Measurements from ENCODE around the gene STARD7.

Gene STARD7

DNA sequence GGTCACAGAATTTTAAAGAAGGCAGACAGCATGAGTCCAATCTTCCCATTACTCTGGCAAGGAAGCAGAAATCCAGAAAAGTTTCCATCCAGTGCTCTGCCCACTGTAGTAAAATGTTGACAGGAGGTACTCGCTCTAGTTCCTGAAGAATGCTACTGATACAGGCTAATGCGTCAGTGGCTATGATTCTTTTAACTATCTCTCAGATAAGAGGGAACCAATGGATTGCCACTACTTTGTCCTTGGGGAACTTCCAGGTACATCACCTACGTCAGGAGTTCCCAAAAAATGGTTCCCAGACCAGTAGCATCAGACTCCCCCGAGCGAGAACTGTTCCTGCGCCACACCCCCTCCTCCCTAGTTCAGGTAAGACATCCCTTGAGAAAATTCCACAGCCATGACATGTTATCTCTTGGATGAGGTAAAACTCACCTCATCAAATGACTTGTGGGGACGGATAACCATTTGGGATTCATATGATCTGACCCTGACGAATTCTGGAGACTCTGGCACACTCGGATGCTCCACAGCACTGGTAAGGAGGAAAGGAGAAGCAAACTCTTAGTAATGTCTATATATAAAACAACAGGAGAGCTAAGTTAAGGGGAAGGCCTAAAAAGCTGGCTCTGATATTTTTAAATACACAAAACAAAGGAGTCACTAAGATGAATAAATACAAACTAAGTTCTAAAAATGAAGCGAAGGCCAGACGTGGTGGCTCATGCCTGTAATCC lies 16.5 kb downstream of the STARD7 start:
- Histone ChIP-seq H3K4me3 (ENCODE audit: low read length) (no peak overlapping the region), H3K9ac (ENCODE audit: low read length) (no peak overlapping the region), H3K4me1 (ENCODE audit: low read length) (no peaks in the 10 kb centered on the region), H3K27ac (ENCODE audit: low read length) (no peak overlapping the region), H3K79me2 (ENCODE audit: low read length) (peaks cover 66% of the 10 kb centered on the region), H3K27me3 (replicated peaks; ENCODE audit: insufficient read depth, low read length) (no peaks in the 10 kb centered on the region), H3K36me3 (replicated peaks; ENCODE audit: insufficient read depth, low read length) (peaks cover 26% of the 10 kb centered on the region), H3K9me2 (replicated peaks; ENCODE audit: insufficient read depth, low read length) (no peaks in the 10 kb centered on the region), H3K9me3 (replicated peaks; ENCODE audit: insufficient read depth, low read length) (no peaks in the 10 kb centered on the region), H2AFZ (ENCODE audit: low read length) (no peak overlapping the region), H4K20me1 (ENCODE audit: insufficient read depth, low read length) (no peaks in the 10 kb centered on the region), H3K4me2 (ENCODE audit: low read depth, low read length) (no peak overlapping the region), H3F3A (ENCODE audit: insufficient read depth, low read length) (no peaks in the 10 kb centered on the region)
- TF ChIP-seq, protein P1, sequence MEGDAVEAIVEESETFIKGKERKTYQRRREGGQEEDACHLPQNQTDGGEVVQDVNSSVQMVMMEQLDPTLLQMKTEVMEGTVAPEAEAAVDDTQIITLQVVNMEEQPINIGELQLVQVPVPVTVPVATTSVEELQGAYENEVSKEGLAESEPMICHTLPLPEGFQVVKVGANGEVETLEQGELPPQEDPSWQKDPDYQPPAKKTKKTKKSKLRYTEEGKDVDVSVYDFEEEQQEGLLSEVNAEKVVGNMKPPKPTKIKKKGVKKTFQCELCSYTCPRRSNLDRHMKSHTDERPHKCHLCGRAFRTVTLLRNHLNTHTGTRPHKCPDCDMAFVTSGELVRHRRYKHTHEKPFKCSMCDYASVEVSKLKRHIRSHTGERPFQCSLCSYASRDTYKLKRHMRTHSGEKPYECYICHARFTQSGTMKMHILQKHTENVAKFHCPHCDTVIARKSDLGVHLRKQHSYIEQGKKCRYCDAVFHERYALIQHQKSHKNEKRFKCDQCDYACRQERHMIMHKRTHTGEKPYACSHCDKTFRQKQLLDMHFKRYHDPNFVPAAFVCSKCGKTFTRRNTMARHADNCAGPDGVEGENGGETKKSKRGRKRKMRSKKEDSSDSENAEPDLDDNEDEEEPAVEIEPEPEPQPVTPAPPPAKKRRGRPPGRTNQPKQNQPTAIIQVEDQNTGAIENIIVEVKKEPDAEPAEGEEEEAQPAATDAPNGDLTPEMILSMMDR (IDR thresholded peaks at IDR 0.05; ENCODE audit: low read length): no peak
- no peak for TF ChIP-seq EZH2phosphoT487 (IDR thresholded peaks at IDR 0.05; ENCODE audit: low read length)
- TF ChIP-seq EZH2 (optimal IDR thresholded peaks at IDR 0.05; ENCODE audit: low read depth, low read length): no peak
- DNase-seq: no peak

DNA sequence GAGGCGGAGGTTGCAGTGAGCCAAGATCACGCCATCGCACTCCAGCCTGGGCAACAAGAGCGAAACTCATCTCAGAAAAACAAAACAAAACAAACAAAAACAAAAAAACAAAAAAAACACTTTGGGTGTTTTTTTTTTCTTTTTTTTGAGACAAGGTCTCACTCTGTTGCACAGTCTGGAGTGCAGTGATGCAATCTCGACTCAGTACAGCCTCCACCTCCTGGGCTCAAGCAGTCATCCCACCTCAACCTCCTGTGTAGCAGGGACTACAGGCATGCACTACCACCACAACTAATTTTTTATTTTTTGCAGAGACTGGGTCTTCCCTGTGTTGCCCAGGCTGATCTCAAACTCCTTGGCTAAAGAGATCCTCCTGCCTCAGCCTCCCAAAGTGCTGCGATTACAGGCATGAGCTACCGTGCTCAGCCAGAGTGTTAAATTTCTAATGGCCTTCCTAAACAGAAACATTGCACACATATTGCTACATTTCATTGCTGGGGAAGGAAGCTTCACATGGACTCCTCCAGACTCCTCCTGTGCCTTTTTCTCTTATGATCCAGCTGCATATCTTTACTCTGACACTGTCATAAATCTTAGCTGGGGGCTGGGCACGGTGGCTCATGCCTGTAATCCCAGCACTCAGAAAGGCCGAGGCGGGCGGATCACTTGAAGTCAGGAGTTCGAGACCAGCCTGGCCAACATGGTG lies 19.7 kb downstream of the STARD7 start:
- Histone ChIP-seq H3K36me3 (replicated peaks; ENCODE audit: insufficient read depth, low read length) (peaks cover 34% of the 10 kb centered on the region), H3K27me3 (replicated peaks; ENCODE audit: insufficient read depth, low read length) (no peaks in the 10 kb centered on the region)

DNA sequence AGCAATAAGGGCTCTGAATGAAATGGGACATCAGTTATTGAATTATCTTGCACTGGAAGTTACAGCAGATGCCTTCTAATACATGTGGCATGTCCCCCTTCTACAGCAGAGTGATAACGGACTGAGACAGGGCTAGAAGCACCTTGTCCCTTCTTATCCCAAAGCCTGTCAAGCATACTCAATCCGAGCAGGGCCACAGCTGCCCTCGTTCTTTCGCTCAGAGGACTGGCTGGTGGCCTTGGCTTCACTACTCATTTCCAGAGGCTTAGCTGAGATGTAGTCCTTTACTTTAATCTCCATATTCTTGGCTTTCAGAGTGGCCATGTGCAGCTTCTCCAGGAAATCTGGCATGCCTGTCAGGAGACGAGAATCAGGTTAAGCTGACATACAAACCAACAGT lies 22.1 kb downstream of the STARD7 start:
- Histone ChIP-seq H3K27me3 (replicated peaks; ENCODE audit: insufficient read depth, low read length) (no peaks in the 10 kb centered on the region), H3K79me2 (ENCODE audit: low read length) (peaks cover 13% of the 10 kb centered on the region), H3K4me3 (ENCODE audit: low read length) (no peak overlapping the region), H3F3A (ENCODE audit: insufficient read depth, low read length) (no peaks in the 10 kb centered on the region), H3K9ac (ENCODE audit: low read length) (no peak overlapping the region), H3K36me3 (replicated peaks; ENCODE audit: insufficient read depth, low read length) (peaks cover 20% of the 10 kb centered on the region), H4K20me1 (ENCODE audit: insufficient read depth, low read length) (no peaks in the 10 kb centered on the region), H3K9me2 (replicated peaks; ENCODE audit: insufficient read depth, low read length) (no peaks in the 10 kb centered on the region), H2AFZ (ENCODE audit: low read length) (no peak overlapping the region), H3K4me2 (ENCODE audit: low read depth, low read length) (no peak overlapping the region), H3K9me3 (replicated peaks; ENCODE audit: insufficient read depth, low read length) (no peaks in the 10 kb centered on the region), H3K4me1 (ENCODE audit: low read length) (no peaks in the 10 kb centered on the region), H3K27ac (ENCODE audit: low read length) (no peak overlapping the region)
- TF ChIP-seq EZH2phosphoT487 (IDR thresholded peaks at IDR 0.05; ENCODE audit: low read length) (no peak), EZH2 (optimal IDR thresholded peaks at IDR 0.05; ENCODE audit: low read depth, low read length) (no peak)
- TF ChIP-seq, protein P1 (IDR thresholded peaks at IDR 0.05; ENCODE audit: low read length): no peak
- DNase-seq: no peak

More for the DNA sequence above, 19.7 kb downstream of the STARD7 start:
- Histone ChIP-seq H4K20me1 (ENCODE audit: insufficient read depth, low read length) (no peaks in the 10 kb centered on the region), H3K79me2 (ENCODE audit: low read length) (peaks cover 38% of the 10 kb centered on the region), H3F3A (ENCODE audit: insufficient read depth, low read length) (no peaks in the 10 kb centered on the region), H3K9me2 (replicated peaks; ENCODE audit: insufficient read depth, low read length) (no peaks in the 10 kb centered on the region), H3K4me2 (ENCODE audit: low read depth, low read length) (no peak overlapping the region), H2AFZ (ENCODE audit: low read length) (no peak overlapping the region), H3K4me3 (ENCODE audit: low read length) (no peak overlapping the region), H3K4me1 (ENCODE audit: low read length) (no peaks in the 10 kb centered on the region), H3K9ac (ENCODE audit: low read length) (no peak overlapping the region), H3K27ac (ENCODE audit: low read length) (no peak overlapping the region), H3K9me3 (replicated peaks; ENCODE audit: insufficient read depth, low read length) (no peaks in the 10 kb centered on the region)
- no peak for DNase-seq
- TF ChIP-seq EZH2phosphoT487 (IDR thresholded peaks at IDR 0.05; ENCODE audit: low read length) (no peak), EZH2 (optimal IDR thresholded peaks at IDR 0.05; ENCODE audit: low read depth, low read length) (no peak)
- TF ChIP-seq, protein P1 (IDR thresholded peaks at IDR 0.05; ENCODE audit: low read length): no peak

Measured in MM.1S (cell line).